Mesothelial cell of epicardium (in vitro differentiated cells): ENCODE measurements around the gene CACNA1C. TPM values are rescaled to one million over a fixed set of nuclear protein-coding genes. Genes with fewer than 3 reads are reported as not detected.

Experiments used
- DNase-seq, 2 experiments: peaks; one replicate each; pipeline ENCODE4 v3.0.0; 2021; ENCODE audit warnings: low spot score in 2 of 2; ENCODE audit not compliant: unreplicated experiment in 2 of 2
- H3K27ac Mint-ChIP-seq: 2 replicates; pipeline ENCODE4 v1.8.0; 2021; ENCODE audit warnings: mixed read lengths
- H3K27me3 Mint-ChIP-seq: 2 replicates; pipeline ENCODE4 v1.8.0; 2021; ENCODE audit warnings: low read depth, mixed read lengths
- H3K36me3 Mint-ChIP-seq: 2 replicates; pipeline ENCODE4 v1.8.0; 2021; ENCODE audit warnings: mixed read lengths
- H3K4me1 Mint-ChIP-seq: 2 replicates; pipeline ENCODE4 v1.8.0; 2021; ENCODE audit warnings: mixed read lengths
- H3K4me3 Mint-ChIP-seq: 2 replicates; pipeline ENCODE4 v1.8.0; 2021; ENCODE audit warnings: mild to moderate bottlenecking, moderate library complexity, mixed read lengths
- H3K9me3 Mint-ChIP-seq: 2 replicates; pipeline ENCODE4 v1.8.0; 2021; ENCODE audit warnings: mixed read lengths
- total RNA-seq: library from RNA; stranded (reverse); gene quantifications from 3 replicates; pipeline ENCODE4 v1.2.1, GENCODE V29; 2021
- TF ChIP-seq, protein P1 (sequence below): fragments of 200-600 bp; sonication (generic); IDR thresholded peaks from one replicate; pipeline ENCODE4 v1.5.0; 2021; ENCODE audit warnings: antibody characterized with exemption; ENCODE audit not compliant: unreplicated experiment

Gene CACNA1C
- total RNA-seq, 1 donor from 2014 or later = 33.6 TPM

DNA sequence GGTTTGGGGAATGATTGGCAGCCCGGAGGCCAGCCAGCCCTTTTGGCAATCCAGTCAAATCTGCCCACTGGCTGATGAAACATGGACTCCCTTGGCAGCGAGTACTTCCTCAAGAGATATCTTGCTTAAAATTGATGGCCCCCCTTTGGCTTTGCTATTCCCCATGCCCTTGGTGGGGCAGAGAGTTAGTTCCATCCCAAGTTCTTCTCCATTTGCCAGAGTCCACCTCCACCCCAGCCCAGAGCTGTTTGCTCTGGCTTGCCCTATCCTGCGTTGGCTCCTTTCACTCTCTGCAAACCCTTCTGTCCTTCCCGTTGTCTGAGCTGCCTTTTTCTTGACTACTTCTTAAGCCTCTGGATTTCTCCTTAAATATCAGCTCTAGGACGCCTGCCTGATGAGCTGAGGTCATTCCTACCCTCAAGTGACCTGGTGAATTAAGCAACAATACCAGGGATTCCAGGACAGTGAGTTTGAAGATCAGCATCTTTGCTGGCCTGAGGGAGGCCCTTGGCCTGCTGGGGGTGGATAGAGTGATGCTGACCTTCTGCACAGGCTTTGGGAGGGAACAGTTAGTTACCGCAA is 212.0 kb downstream of the CACNA1C start:
- no peaks in the 10 kb centered on the region for H3K27me3 Mint-ChIP-seq
- peaks cover 36% of the 10 kb centered on the region for H3K4me1 Mint-ChIP-seq
- TF ChIP-seq, protein P1, sequence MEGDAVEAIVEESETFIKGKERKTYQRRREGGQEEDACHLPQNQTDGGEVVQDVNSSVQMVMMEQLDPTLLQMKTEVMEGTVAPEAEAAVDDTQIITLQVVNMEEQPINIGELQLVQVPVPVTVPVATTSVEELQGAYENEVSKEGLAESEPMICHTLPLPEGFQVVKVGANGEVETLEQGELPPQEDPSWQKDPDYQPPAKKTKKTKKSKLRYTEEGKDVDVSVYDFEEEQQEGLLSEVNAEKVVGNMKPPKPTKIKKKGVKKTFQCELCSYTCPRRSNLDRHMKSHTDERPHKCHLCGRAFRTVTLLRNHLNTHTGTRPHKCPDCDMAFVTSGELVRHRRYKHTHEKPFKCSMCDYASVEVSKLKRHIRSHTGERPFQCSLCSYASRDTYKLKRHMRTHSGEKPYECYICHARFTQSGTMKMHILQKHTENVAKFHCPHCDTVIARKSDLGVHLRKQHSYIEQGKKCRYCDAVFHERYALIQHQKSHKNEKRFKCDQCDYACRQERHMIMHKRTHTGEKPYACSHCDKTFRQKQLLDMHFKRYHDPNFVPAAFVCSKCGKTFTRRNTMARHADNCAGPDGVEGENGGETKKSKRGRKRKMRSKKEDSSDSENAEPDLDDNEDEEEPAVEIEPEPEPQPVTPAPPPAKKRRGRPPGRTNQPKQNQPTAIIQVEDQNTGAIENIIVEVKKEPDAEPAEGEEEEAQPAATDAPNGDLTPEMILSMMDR = no peak
- no peaks in the 10 kb centered on the region for H3K9me3 Mint-ChIP-seq
- no peaks in the 10 kb centered on the region for H3K36me3 Mint-ChIP-seq
- no peak for DNase-seq
- H3K4me3 Mint-ChIP-seq = no peak overlapping the region
- peak overlapping the region; percentile 0 for H3K27ac Mint-ChIP-seq

DNA sequence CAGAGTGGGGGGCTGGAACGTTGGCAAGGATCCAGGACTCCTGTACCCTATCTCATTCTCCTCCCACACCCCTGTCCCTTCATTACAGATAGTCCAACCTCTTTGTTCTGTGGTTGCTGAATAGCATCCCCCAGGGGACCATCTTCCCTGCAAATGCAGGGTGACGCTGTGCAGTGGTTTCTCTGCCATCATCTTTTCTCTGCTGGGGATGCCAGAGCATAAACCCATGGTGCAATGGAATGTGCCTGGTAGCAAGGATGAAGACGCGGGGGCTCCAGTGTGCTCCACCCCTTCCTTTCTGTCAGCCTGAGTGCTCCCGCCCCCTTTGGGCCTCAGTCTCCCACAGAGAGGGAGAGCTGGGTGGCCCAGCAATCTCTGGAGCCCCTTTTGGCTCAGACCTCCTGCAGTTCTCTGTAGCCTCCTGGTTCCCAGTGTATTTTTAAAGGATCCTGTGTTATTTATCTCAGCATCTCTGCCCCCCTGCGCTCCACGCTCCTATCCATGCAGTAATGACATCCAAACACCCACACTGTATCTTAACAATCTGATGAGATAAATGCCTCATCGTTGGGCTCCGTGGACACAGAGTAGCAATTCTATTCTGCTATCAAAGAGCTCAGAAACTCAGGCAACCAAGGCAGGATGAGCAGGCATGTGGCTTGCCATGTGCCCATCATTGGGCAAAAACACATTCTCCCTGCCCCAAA is 212.8 kb downstream of the CACNA1C start:
- Mint-ChIP-seq H3K9me3 (no peaks in the 10 kb centered on the region), H3K27me3 (no peaks in the 10 kb centered on the region), H3K4me3 (no peak overlapping the region), H3K4me1 (peaks cover 36% of the 10 kb centered on the region), H3K27ac (no peak overlapping the region), H3K36me3 (no peaks in the 10 kb centered on the region)
- TF ChIP-seq, protein P1 = no peak
- no peak for DNase-seq

DNA sequence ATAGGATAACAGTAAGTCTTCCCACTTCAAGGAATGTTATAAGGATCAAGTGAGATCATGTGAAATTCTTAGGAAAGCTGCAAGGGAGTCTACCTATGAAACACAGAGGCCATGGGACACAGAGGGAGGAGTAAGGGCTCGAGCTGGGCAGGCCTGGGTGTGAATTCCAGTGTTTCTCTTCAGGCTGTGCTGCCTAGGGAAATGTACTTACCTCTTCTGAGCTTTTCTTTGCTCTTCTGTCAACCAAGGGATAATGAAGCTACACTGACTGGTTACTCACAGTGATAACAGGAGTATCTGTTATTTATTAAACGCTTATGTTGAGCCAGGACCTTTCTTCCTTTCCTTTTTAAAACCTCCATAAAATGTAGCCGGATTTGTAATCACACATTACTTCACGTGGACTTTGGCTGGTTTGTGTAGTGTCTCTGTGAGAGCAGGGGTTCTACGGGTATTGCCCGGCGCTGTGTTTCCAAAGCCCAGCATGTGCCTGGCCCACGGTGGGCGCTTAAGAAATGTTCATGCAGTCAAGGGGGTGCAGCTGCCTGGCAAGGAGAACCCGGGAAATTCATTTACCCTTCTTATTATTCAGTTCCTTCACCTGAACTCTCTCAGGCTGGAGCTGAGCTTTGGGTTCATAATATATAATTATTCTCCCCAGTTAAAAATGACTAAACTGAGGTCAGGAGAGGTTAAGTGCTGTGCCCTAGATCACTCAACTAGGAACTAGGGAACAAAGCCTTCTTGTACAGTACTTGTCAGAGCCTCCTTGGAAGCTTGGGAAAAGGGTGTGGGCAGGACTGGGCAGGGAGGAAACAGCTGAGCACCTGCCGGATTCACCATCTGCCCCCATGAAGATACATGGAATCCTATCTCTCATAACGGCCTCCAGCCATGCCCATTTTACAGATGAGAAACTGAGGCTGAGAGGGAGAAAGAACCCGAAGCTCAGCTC is 214.2 kb downstream of the CACNA1C start:
- H3K4me1 Mint-ChIP-seq = peaks cover 36% of the 10 kb centered on the region
- no peaks in the 10 kb centered on the region for H3K36me3 Mint-ChIP-seq
- TF ChIP-seq, protein P1 = no peak
- H3K4me3 Mint-ChIP-seq = no peak overlapping the region
- no peak overlapping the region for H3K27ac Mint-ChIP-seq
- H3K9me3 Mint-ChIP-seq = no peaks in the 10 kb centered on the region
- DNase-seq = no peak
- H3K27me3 Mint-ChIP-seq = no peaks in the 10 kb centered on the region

DNA sequence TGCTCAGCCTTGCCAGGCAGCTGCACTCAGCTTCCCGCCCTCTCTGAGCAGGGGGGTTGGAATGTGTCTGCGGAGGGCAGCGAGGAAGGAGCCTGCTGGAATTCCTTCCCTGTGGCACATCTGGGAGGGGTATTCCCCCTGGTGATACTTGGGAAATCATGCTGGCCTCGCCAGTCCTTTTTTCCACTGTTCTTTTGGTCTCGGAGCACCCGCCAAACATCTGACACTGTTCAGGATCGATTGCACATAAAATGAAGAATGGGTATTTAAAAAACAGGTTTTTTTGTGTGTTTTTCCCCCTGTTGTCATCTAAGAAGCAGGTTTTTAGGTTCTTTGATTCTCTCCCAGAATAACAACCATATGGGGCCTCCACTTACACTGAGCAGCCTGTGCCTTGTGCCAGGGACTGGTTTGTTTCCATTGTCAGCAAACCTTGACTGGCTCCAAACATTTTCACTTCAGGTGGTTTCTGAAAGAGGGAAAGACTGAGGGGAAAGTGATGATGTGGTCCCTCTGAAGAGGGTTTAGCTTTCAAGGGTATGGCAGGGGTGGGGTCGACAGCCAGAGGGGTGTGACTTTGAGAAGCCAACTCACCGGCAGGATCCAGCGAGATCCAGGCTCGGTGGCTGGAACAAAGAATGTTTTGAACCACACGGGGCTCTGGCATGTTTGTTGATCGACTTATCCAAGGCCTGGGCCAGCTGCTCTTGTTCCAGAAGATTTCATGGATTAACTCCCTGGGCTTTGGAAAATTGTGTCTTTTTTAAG is 215.1 kb downstream of the CACNA1C start:
- DNase-seq = no peak
- H3K4me3 Mint-ChIP-seq = no peak overlapping the region

More for the DNA sequence above, 215.1 kb downstream of the CACNA1C start:
- Mint-ChIP-seq H3K27me3 (no peaks in the 10 kb centered on the region), H3K27ac (peak overlapping the region; percentile 74), H3K9me3 (no peaks in the 10 kb centered on the region), H3K36me3 (no peaks in the 10 kb centered on the region), H3K4me1 (peaks cover 36% of the 10 kb centered on the region)
- TF ChIP-seq, protein P1 = no peak
